Loucy (cell line): ENCODE results near the gene FKBP4.

ENCODE experiments used
- H2AFZ ChIP-seq: fragments of 200-600 bp; sonication (generic); 2 replicates; pipeline ENCODE4 v1.6.0; 2016; ENCODE audit warnings: antibody characterized with exemption, mild to moderate bottlenecking, low read length, moderate library complexity
- H3F3A ChIP-seq: fragments of 200-600 bp; 2 replicates; pipeline ENCODE4 v1.6.0; 2016; ENCODE audit warnings: antibody characterized with exemption, low read depth, mild to moderate bottlenecking
- H3K27me3 ChIP-seq: fragments of 200-600 bp; sonication (generic); 2 replicates; pipeline ENCODE4 v1.6.1; 2014; ENCODE audit warnings: low read length, mild to moderate bottlenecking; ENCODE audit not compliant: insufficient read depth, poor library complexity, severe bottlenecking
- H3K36me3 ChIP-seq: fragments of 200-600 bp; sonication (generic); 2 replicates; pipeline ENCODE4 v1.6.1; 2016; ENCODE audit warnings: low read length; ENCODE audit not compliant: insufficient read depth
- H3K4me1 ChIP-seq: fragments of 200-600 bp; sonication (generic); 2 replicates; pipeline ENCODE4 v1.5.1; 2014; ENCODE audit warnings: low read length, mild to moderate bottlenecking; ENCODE audit not compliant: insufficient read depth, poor library complexity, severe bottlenecking
- H3K4me2 ChIP-seq: fragments of 200-600 bp; sonication (generic); 2 replicates; pipeline ENCODE4 v1.6.0; 2014; ENCODE audit warnings: antibody characterized with exemption, low read length, low read depth, mild to moderate bottlenecking; ENCODE audit not compliant: poor library complexity, severe bottlenecking
- H3K4me3 ChIP-seq: fragments of 200-600 bp; sonication (generic); 2 replicates; pipeline ENCODE4 v1.5.1; 2014; ENCODE audit warnings: low read length, mild to moderate bottlenecking, mixed read lengths; ENCODE audit not compliant: poor library complexity, severe bottlenecking
- H3K79me2 ChIP-seq: fragments of 200-600 bp; sonication (generic); 2 replicates; pipeline ENCODE4 v1.6.1; 2014; ENCODE audit warnings: low read length; ENCODE audit not compliant: insufficient read depth
- H3K9ac ChIP-seq: fragments of 200-600 bp; sonication (generic); 2 replicates; pipeline ENCODE4 v1.6.0; 2014; ENCODE audit warnings: mild to moderate bottlenecking, low read depth, low read length, moderate library complexity; ENCODE audit not compliant: poor library complexity, severe bottlenecking
- H3K9me2 ChIP-seq: fragments of 200-600 bp; sonication (generic); replicated peaks from 2 replicates; pipeline ENCODE4 v1.6.1; 2016; ENCODE audit warnings: low read depth, low read length, mixed read lengths
- H3K9me3 ChIP-seq: fragments of 200-600 bp; sonication (generic); 2 replicates; pipeline ENCODE4 v1.6.1; 2014; ENCODE audit warnings: mild to moderate bottlenecking, antibody characterized with exemption, low read length, low read depth; ENCODE audit not compliant: insufficient read depth
- H4K20me1 ChIP-seq: fragments of 200-600 bp; sonication (generic); 2 replicates; pipeline ENCODE4 v1.6.0; 2014; ENCODE audit warnings: antibody characterized with exemption, low read length, mild to moderate bottlenecking; ENCODE audit not compliant: insufficient read depth, poor library complexity, severe bottlenecking
- CTCF ChIP-seq: fragments of 200-600 bp; sonication (generic); conservative IDR thresholded peaks from 2 replicates; pipeline ENCODE4 v1.5.1; 2014; ENCODE audit warnings: mild to moderate bottlenecking, antibody characterized with exemption, low read length
- EZH2phosphoT487 ChIP-seq: fragments of 200-600 bp; IDR thresholded peaks from 2 replicates; pipeline ENCODE4 v1.6.1; 2018; ENCODE audit warnings: antibody characterized with exemption, mild to moderate bottlenecking, moderate library complexity, borderline replicate concordance

FKBP4 gene

GRCh38 chr12:2824541-2824940 is 29.8 kb downstream of the FKBP4 start:
- Histone ChIP-seq H3F3A (no peaks in the 10 kb centered on the region), H3K9ac (no peak overlapping the region), H3K27me3 (no peaks in the 10 kb centered on the region), H3K4me3 (no peak overlapping the region), H3K4me1 (no peaks in the 10 kb centered on the region), H3K9me3 (no peaks in the 10 kb centered on the region), H3K4me2 (no peak overlapping the region), H3K36me3 (peaks cover 9% of the 10 kb centered on the region; the same call in 1 of the 2 replicates), H2AFZ (no peak overlapping the region), H3K79me2 (no peaks in the 10 kb centered on the region), H3K9me2 (no peaks in the 10 kb centered on the region), H4K20me1 (no peaks in the 10 kb centered on the region)
- TF ChIP-seq CTCF (no peak), EZH2phosphoT487 (no peak)

GRCh38 chr12:2825132-2825531 is 30.4 kb downstream of the FKBP4 start:
- H3K4me2 ChIP-seq, result no peak overlapping the region
- no peaks in the 10 kb centered on the region for H3K79me2 ChIP-seq
- no peaks in the 10 kb centered on the region for H3K4me1 ChIP-seq
- H3K36me3 ChIP-seq, result peaks cover 9% of the 10 kb centered on the region; the same call in 1 of the 2 replicates
- no peaks in the 10 kb centered on the region for H3K9me3 ChIP-seq
- TF ChIP-seq EZH2phosphoT487, result no peak
- no peak for TF ChIP-seq CTCF
- no peaks in the 10 kb centered on the region for H4K20me1 ChIP-seq
- no peaks in the 10 kb centered on the region for H3K27me3 ChIP-seq
- no peak overlapping the region for H2AFZ ChIP-seq
- no peaks in the 10 kb centered on the region for H3F3A ChIP-seq
- no peak overlapping the region for H3K9ac ChIP-seq
- no peaks in the 10 kb centered on the region for H3K9me2 ChIP-seq
- no peak overlapping the region for H3K4me3 ChIP-seq

- H3F3A ChIP-seq, result no peaks in the 10 kb centered on the region
- no peaks in the 10 kb centered on the region for H3K27me3 ChIP-seq
- H3K9me3 ChIP-seq, result no peaks in the 10 kb centered on the region
- no peaks in the 10 kb centered on the region for H3K4me1 ChIP-seq
- no peaks in the 10 kb centered on the region for H4K20me1 ChIP-seq
- no peak overlapping the region for H2AFZ ChIP-seq
- no peak overlapping the region for H3K9ac ChIP-seq
- H3K9me2 ChIP-seq, result no peaks in the 10 kb centered on the region
- no peak overlapping the region for H3K4me3 ChIP-seq
- H3K79me2 ChIP-seq, result no peaks in the 10 kb centered on the region
- no peak for TF ChIP-seq CTCF
- no peak for TF ChIP-seq EZH2phosphoT487
- H3K36me3 ChIP-seq, result peaks cover 9% of the 10 kb centered on the region; the same call in 1 of the 2 replicates
- no peak overlapping the region for H3K4me2 ChIP-seq
Measured at GRCh38 chr12:2826036-2826435, 31.3 kb downstream of the FKBP4 start.
